B cell (primary cell): ENCODE results near the gene CAPZA2.

Experiments
- CTCF ChIP-seq: fragments of 200-600 bp; IDR thresholded peaks from one replicate; pipeline ENCODE4 v1.8.0; 2022; ENCODE audit warnings: antibody characterized with exemption, mild to moderate bottlenecking
- EZH2 ChIP-seq: IDR thresholded peaks from 2 replicates; pipeline ENCODE4 v1.6.1; 2012; ENCODE audit warnings: borderline replicate concordance, low read depth, mild to moderate bottlenecking, moderate library complexity, low read length; ENCODE audit not compliant: insufficient read depth, poor library complexity, severe bottlenecking

DNA sequence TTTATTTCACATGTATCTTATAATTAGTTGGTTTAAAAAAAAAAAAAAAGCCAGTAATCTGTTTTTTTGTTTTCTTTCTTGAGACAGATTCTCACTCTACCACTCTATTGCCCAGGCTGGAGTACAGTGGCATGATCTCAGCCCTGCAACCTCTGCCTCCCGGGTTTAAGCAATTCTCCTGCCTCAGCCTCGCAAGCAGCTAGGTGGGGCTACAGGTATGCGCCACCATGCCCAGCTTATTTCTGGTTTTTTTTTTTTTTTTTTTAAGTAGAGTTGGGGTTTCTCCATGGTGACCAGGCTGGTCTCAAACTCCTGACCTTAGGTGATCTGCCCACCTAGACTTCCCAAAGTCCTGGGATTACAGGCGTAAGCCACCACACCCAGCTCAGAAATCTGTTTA lies 34.1 kb upstream of the CAPZA2 start:
- TF ChIP-seq CTCF: no peak
- TF ChIP-seq EZH2: no peak
